AG08395 (cell line): ENCODE data around the gene SLC7A5.
"Not testable (repeated sequence)": the region's sequence is repeated elsewhere in the genome, so short reads cannot be mapped to it uniquely, and the experiment has no call there.

Experiments used
- DNase-seq: peaks from one replicate; pipeline ENCODE4 v3.0.0; 2012; ENCODE audit warnings: mixed read lengths, low spot score

SLC7A5 gene

DNA sequence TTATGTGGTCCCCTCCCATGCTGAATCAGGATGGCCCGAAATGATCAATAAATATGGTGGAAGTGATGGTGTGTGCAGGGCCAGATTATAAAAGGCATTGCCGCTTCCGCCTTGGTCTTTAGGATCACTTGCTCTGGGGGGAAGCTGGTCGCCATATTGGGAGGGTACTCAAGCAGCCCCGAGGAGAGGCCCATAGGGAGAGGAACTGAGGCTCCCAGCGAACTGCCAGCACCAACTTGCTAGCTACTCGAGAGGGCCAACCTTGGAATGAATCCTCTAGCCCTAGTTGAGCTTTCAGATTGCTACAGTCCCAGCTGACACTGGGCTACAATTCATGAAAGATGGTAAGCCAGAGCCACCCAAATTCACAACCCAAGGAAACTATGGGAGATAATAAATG lies 19.0 kb upstream of the SLC7A5 start:
- DNase-seq = not testable (repeated sequence)

DNA sequence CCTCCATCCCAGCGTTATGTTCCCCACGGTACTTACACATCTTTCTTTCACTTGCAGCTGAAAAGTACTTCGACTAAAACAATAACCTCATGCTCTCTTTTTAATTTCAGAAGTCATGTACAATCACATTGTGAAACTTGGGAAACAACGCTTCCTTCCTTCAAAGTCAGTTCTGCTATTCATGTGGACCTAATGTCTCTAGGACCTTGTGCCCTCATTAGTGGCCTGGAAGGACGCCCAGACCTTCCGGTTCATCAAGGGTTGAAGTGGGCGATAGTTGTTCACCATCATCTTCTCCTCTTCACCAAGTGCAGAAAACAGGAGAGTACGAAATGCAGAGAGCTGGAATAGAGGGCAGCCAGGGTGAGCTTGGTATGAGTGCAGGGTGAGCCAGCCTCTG lies 18.6 kb upstream of the SLC7A5 start:
- DNase-seq = not testable (repeated sequence)

DNA sequence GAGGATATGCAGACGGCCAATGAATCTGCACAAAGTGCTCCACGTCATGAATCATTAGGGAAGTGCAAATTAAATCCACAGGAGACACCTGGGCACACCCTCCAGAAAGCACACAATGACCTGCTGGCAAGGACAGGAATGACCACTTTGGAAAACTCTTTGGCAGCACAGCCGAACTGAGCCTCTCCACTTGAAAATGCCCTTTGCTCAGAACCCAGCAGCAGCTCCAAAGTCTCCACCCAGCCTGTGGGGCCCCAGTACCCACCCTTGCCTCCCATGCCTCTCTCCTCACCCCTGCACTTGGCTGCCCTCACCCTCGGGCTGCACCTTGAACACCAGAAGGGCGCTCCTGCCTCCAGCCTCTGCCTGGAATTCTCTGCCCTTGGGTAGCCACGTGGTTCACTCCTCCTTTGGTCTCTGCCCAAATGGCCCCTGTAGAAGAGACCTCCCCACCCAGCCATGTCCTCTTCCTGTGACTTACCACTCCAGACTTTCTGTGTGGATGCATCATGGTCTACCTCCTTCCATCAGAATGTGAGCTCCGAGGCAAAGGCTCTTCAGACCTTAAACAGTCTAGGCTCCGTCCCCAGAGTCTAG lies 16.2 kb upstream of the SLC7A5 start:
- not testable (repeated sequence) for DNase-seq

DNA sequence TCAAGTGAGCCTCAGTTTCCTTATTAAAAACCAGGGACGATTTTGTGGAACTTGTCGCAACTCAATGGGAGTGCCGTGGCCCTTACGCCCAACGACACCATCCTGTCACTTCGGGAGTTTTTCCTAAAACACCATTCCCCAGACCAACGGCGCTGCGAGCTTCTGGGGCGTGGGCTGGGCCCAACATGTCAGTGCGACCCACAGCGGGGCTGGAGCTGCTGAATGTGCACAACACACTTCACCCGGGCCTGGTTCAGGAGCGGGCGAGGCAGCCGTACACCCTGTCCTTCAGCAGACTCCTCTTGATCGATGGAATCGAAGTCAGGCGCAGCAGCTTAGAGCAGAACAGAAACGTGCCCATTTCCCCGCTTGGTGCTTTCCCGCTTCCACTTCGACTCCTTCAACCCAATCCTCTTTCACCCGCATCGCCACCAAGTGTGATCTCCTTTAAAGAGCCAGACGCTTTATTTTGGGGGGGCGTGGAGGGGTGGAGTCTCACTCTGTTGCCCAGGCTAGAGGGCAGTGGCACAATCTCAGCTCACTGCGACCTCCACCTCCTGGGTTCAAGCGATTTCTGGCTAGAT lies 13.2 kb upstream of the SLC7A5 start:
- DNase-seq = no peak

DNA sequence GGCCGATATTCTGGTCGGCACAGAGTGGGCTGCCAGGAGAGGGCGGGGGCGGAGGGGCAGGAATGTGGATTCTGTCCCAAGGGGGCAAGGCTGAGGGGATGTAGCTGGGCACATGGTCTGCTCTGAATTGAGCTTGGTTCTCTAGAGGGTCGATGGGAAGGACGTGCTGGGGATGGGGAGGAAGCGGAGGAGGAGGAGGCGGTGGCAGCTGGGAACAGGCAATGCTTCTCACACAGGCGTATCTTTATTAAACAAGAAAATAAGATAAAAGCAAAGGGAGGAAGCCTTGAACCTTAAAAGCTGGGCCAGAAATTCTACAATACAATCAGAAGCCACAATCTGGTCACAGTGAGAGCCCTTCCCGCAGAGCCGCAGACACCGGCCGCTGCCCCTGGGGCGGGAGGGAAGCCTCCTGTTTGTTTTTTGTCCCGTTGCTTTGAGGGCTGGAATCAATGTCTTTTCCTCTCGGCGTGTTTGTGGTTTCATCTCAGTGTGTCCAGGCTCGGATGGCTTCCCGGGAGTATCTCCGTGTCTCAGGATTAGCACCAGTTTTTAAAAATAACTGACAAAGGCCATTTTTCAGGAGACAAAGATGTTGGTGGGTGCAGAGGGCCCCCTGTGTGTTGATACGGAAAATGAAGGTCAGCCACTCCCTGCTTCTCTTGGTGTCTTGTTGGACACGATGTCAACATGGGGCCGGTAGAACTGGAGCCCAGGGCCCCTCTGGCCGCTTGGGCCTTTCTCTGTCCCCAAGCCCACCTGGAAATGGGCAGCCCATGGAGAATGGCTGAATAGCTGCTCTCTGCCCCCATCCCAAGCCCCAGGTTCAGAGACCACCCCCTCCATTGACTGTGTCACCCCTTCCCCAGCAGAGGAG lies 12.3 kb upstream of the SLC7A5 start:
- DNase-seq = no peak

DNA sequence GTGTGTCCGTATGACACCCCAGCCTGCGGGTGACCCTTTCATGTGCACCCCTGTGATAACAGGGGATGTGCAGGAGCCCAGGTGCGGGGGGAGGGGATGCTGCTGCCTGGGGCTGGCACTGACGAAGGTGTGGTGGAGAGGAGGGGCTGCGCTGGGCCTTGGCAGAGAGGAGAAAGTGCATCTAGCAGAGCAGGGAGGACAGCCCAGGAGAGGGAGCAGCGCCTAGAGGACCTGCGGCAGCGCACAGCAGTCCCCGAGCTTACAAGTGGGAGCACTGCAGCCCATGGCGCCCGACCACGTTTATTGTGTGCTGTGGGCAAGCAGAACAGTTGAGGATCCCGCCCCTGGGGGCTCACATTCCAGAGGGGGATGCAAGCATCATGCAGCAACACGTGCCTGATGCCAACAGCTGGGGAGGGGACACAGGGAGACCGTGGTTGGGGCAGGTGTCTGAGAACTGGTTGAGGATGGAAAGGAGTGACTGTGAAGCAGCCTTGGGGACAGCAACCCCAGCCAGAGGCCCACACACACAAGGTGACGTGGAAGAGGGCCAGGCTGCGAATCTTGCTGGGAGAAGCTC lies 10.9 kb upstream of the SLC7A5 start:
- DNase-seq = no peak

DNA sequence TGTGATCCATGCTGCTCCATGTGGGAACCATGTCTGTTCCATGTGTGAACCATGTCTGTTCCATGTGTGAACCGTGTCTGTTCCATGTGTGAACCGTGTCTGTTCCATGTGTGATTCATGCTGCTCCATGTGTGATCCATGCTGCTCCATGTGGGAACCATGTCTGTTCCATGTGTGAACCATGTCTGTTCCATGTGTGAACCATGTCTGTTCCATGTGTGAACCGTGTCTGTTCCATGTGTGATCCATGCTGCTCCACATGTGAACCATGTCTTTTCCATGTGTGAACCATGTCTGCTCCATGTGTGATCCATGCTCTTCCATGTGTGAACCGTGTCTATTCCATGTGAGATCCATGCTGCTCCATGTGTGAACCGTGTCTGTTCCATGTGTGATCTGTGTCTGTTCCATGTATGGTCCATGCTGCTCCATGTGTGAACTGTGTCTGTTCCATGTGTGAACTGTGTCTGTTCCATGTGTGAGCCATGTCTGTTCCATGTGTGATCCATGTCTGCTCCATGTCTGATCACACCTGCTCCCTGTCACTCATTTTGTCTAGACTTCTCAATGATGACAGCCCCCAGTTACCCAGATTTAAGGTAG lies 10.2 kb upstream of the SLC7A5 start:
- DNase-seq = not testable (repeated sequence)

DNA sequence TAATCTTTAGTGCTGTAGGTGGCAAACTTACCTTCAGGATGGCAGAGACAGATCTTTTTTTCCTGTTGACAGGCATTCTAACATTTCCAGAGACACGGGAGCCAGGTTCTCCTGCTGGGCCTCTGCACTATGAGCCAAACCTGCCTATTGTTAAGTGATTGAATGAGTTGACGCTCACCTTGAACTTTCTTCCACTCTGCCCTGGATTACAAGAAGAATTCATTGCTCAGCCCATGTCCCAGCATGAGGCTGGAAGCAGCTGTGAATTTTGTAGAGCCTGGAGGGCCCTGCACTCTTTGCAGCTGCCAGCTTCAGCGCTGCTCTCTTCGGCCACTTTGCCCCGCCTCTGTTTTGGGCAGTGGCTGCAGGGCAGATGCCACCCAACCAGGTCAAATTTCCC lies 9.4 kb upstream of the SLC7A5 start:
- DNase-seq = no peak

DNA sequence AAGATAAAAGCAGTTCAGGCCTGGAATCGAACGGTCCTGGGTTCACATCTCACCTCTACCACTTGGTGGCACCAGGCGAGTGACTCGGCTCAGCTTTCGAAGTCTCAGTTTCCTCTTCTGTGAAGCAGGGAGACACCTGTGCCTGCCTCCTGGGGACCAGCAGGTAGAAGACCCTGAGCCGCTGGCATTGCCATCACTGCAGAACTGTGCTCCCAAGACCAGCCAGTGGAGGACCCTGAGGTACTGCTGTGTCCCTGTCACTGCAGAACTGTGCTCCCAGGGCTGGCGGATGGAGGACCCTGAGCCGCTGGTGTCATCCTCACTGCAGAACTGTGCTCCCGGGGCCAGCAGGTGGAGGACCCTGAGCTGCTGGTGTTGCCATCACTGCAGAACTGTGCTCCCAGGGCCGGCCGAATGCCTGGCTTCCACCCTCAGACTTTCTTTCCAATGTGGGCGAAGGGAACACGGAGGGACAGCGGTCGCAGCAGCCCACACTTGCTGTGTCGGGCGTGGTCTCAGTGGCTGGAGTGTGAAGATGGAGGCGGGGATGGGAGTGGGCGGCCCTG lies 8.7 kb upstream of the SLC7A5 start:
- DNase-seq = no peak

DNA sequence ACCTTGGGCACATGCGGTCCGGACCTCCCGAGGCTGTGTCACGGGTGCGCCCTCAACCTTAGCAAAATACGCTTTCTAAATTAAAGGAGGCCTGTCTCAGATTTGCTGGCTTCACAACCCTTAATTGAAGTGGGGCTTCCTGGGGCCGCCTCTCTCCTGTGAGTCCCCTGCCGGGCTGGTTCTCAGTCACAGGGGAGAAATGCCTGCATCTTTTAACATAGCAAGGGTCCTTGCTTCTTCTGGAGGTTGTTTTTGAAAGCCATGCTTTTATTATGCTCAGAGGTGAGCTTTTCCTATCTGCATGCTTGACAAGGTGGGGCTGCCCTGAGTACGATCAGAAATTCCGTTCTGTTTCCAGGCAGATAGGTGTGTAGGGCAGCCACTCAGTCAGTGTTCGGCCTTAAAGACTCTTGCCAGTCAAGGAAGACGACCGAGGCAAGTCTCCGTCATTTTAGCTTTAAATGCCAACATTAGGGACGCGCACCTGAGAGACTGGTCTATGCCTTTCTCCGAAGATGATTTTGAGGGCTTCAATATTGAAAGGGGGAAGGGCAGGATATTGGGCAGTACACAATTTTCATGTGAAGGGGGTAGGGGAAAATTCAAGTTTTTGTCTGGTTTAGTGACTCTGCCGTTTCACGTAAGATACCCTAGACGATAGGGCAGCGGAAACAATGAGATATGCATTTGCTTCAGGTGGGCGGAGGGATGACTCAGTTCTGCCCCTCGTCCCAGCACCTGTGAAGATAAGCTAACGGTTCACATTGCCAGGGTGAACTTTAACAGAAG lies 5.5 kb upstream of the SLC7A5 start:
- DNase-seq = no peak

DNA sequence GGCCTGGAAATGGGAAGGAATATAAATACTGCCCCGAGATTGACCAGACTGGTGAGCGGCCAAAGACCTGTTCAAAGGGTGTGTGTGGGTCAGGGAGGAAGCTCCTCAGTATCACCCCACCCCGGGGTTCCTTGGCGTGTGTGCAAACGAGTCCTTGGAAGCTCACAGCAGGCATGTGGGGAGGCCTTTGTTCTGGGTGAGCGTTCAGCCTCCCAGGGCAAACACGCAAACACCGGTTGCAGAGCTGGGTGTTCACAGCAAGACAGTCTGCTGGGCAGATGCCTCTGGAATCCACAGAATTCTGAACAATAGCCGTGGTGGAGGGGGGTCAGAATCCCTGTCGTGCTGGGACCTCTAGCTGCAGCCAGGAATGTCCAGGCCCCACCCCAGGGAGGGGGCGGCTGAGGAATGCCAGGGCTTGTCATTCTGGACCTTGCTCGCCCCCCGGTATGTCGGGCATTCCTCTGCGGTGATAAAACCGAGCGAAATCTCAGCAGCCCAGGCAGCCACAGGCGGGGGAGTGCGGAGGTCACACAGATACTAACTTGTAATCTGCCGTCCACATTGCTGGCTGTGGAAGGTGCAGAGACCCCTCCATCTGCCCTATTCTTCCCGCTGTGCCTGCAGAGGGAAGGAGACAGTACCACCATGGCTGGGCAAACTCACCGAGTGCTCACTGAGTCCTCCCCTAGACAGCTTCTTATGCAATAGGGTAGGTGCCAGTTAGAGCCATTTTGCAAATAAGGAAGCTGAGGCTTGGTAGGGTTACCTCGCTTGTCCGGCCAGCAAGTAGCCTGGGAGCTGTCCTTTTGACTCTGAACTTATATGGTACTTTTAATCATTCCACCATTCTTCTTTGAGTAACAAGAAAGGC lies 1.3 kb upstream of the SLC7A5 start:
- DNase-seq = peak; percentile 69

DNA sequence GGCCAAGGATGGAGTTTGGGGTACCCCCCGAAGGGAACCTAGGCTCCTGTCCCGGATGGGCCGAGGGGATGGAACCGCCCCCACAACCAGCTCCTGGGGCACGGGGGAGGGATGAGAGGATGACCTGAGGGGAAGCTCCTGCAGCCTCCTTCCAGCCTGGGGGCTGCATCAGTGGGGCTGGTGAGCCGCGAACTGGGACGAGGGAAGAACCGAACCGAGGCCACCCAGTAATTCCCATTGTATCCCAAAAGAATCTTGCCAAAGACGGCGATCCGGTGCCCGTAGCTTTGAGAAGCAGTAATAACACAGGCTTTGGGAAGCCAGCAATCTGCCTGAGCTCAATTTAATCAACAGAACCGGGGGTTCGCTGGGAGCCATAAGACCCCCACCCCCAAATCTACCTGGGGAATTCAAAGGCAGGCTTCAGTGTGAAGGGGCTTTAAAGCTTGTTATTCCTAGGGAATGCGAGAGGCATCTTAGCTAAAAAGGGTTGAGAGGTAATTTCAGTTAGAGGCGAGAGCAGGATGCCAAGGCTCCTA lies 641 bp upstream of the SLC7A5 start:
- DNase-seq = not testable (repeated sequence)

DNA sequence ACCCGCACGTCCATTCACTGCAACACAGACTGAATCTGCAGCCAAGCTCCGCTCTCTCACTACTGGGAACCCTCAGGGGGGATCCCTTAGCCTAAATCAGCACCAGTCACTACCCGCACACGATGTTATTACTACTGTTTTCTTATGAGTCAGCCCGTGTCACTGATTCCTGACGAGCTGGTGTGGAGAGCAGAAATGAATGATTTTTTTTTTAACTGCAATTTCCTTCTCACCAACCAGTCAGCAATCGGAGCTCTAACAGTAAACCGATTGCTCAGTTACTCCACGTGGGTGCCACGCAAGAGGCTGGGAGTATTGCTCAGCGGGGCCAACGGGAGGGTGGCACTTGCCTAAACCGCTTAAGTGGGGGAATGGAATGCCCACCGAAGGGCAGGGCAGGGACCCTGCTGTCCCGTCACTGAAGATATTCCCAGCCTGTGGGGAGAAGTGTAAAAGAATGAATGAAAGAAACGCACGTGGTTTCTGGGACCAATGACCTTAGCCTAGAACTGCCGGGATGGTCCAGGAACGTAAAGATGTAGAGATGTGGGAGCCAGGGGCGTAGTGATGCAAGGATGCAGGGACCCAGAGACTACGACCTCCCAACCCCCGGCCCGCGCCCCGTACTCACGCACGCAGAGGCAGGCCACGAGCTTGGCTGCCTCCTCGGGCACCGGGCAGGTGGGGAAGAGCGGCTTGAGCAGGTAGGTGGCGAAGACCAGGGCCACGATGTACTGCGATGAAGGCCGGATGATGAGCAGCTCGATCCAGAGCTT lies 865 bp downstream of the SLC7A5 start:
- DNase-seq = peak; percentile 45

DNA sequence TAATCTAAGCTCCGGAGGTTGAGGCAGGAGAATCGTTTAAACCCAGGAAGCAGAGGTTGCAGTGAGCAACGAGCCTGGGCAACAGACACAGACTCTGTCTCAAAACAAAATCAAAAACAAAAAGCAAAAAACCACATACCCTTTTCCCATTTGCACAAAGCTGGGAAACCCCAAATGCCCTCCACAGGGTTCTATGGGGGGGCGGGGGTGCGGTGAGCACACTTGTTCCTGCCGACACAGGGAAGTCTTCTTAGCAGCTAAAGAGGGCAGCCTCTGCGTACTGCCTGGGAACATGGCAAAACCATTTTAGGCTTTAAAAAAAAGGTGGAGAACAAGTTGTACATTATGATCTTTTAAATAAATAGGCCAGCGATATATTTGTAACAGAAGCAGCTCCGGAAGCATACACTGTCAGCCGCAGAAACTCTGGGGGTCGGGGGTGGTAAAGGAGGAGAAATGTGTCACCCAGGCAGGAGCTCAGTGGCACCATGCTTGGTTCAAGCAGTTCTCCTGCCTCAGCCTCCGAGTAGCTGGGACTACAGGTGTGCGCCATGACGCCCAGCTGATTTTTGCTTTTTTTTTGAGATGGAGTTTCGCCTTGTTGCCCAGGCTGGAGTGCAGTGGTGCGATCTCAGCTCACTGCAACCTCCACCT lies 3.3 kb downstream of the SLC7A5 start:
- DNase-seq = not testable (repeated sequence)

DNA sequence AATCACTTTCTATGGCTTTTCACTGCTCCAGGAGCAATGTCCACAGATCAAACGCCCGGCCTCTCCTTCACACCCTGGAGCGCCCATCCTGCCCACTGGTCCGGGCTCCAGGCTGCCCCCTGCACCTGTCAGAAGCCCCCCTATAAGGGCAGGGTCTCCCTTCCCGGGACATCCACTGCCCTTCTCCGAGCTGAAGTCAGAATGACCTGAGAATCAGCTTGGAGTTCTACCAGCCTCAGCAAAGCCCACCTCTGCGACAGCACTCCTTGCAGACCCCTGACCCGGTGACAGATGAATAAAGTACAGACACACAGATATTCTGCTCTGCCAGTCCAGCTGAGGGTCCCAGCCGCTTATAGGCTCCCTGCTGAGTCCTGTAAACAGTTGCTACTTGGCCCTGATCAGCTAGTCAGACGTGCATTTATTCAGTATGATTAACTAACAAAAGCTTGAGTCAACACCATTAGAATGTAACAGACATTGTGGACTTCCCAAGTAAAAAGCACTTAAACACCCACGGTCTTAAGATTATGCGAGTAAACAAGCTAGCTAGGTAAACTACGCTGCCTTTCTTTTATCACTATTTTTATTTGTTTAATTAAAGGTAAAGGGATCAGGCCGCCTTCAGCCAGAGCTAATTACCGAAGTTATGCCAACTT lies 4.8 kb downstream of the SLC7A5 start:
- no peak for DNase-seq

DNA sequence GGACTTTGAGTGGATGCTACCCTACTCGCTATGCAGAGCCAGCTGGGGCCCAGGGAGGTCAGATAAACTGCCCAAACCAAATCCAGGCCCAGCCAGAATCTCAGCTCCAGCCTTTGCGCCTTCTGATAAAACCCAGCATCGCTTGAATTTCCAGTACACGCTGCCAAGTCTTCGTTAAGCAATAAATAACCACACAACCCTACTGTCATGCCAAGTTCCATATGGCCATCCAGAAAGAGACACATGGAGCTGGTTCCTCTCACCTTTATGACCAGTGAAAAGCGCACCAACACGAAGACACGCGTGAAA lies 6.0 kb downstream of the SLC7A5 start:
- not testable (repeated sequence) for DNase-seq

DNA sequence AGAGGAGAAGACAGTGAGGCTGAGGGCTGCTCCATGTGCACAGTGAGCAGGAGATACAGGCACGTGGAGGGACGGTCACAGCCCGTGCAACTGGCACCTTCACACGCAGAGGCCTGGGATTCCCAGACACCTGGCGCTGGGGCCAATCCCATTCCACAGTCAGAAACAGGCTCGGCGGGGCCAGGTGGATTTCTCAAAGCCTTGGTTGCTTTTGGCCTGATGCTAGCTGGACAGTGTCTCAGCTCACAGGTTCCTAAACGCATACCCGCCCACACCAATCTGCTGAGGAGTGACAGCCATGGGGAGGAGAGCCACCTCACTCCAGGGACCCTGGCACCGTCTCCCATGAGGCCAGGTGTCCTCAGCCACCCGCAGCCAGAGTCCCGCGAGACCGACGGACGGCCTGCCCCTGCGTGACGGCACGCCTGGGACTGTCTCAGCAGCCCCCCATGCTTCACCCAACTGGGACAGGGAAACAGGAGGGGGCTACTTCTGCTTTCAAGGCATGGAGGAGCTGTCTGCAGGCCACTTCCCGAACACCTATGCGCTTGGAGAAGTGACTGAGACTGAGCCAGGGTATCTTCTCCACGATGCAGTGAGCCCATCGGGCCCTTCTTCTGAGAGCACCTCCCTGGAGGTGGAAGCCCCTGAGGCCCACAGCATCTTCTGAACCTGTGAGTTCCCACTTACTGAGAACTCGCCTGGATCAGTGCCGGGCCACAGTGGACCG lies 6.5 kb downstream of the SLC7A5 start:
- not testable (repeated sequence) for DNase-seq
